GM23248 (cell line): ENCODE data around the gene RNF135. TPM values are rescaled to one million over a fixed set of nuclear protein-coding genes. Genes with fewer than 3 reads are reported as not detected.
"Not testable (repeated sequence)": the region's sequence is repeated elsewhere in the genome, so short reads cannot be mapped to it uniquely, and the experiment has no call there.

Source experiments
- DNase-seq: peaks from one replicate; pipeline ENCODE4 v3.0.0-alpha.2; 2015
- H2AFZ ChIP-seq: fragments of 200-600 bp; sonication (generic); 2 replicates; pipeline ENCODE4 v1.6.1; 2016; ENCODE audit warnings: antibody characterized with exemption
- H3F3A ChIP-seq: fragments of 200-600 bp; sonication (generic); 2 replicates; pipeline ENCODE4 v1.6.1; 2016; ENCODE audit warnings: mild to moderate bottlenecking, antibody characterized with exemption, mixed run types; ENCODE audit not compliant: insufficient read depth
- H3K27ac ChIP-seq: fragments of 200-600 bp; sonication (generic); 2 replicates; pipeline ENCODE4 v1.5.1; 2016; ENCODE audit warnings: mild to moderate bottlenecking
- H3K27me3 ChIP-seq: fragments of 200-600 bp; sonication (generic); replicated peaks from 2 replicates; pipeline ENCODE4 v1.6.1; 2016; ENCODE audit warnings: mild to moderate bottlenecking; ENCODE audit not compliant: insufficient read depth
- H3K36me3 ChIP-seq: fragments of 200-600 bp; sonication (generic); 2 replicates; pipeline ENCODE4 v1.6.1; 2016; ENCODE audit warnings: low read depth, mild to moderate bottlenecking
- H3K4me1 ChIP-seq: fragments of 200-600 bp; sonication (generic); 2 replicates; pipeline ENCODE4 v1.6.1; 2016; ENCODE audit warnings: mild to moderate bottlenecking; ENCODE audit not compliant: insufficient read depth
- H3K4me2 ChIP-seq: fragments of 200-600 bp; sonication (generic); one replicate; pipeline ENCODE4 v1.6.1; 2016; ENCODE audit warnings: mild to moderate bottlenecking; ENCODE audit not compliant: unreplicated experiment
- H3K4me3 ChIP-seq: fragments of 200-600 bp; sonication (generic); 2 replicates; pipeline ENCODE4 v1.5.1; 2016; ENCODE audit warnings: mild to moderate bottlenecking
- H3K79me2 ChIP-seq: fragments of 200-600 bp; sonication (generic); 2 replicates; pipeline ENCODE4 v1.6.1; 2016; ENCODE audit warnings: mild to moderate bottlenecking; ENCODE audit not compliant: insufficient read depth
- H3K9ac ChIP-seq: fragments of 200-600 bp; sonication (generic); 2 replicates; pipeline ENCODE4 v1.6.1; 2016; ENCODE audit warnings: mild to moderate bottlenecking
- H3K9me2 ChIP-seq: fragments of 200-600 bp; sonication (generic); 2 replicates; pipeline ENCODE4 v1.6.1; 2016; ENCODE audit warnings: mixed run types, mild to moderate bottlenecking, moderate library complexity; ENCODE audit not compliant: insufficient read depth
- H3K9me3 ChIP-seq: fragments of 200-600 bp; sonication (generic); one replicate; pipeline ENCODE4 v1.6.1; 2017; ENCODE audit warnings: low read depth
- H4K20me1 ChIP-seq: fragments of 200-600 bp; sonication (generic); 2 replicates; pipeline ENCODE4 v1.6.0; 2016; ENCODE audit not compliant: insufficient read depth
- EZH2 ChIP-seq: fragments of 200-600 bp; sonication (generic); IDR thresholded peaks from 2 replicates; pipeline ENCODE4 v1.6.1; 2018; ENCODE audit warnings: antibody characterized with exemption, mild to moderate bottlenecking; ENCODE audit not compliant: insufficient read depth, poor library complexity, severe bottlenecking
- EZH2phosphoT487 ChIP-seq: fragments of 200-600 bp; sonication (generic); IDR thresholded peaks from 2 replicates; pipeline ENCODE4 v1.6.1; 2018; ENCODE audit warnings: antibody characterized with exemption, moderate library complexity, mild to moderate bottlenecking, low read depth; ENCODE audit not compliant: insufficient read depth
- WGBS, 2 experiments: methylation state at CpG; one replicate each; pipeline ENCODE4 v1.1.6; 2015 to 2017; ENCODE audit warnings: low lambda C conversion rate in 2 of 2, low coverage in 1 of 2; ENCODE audit errors: missing lambda C conversion rate in 2 of 2; 5-methylcytosine and 5-hydroxymethylcytosine counted together
- in situ Hi-C: fragments of 300-500 bp; cut with MboI; formaldehyde crosslinking; loops from 2 replicates; pipeline ENCODE4 v1.15.0; 2020
- polyA plus RNA-seq: library from polyadenylated mRNA; unstranded; fragments of >200 nt; fragmentation: Nextera tagmentation; extraction: Ambion mirVana; gene quantifications from 2 replicates; pipeline ENCODE4 v1.2.1, GENCODE V29; 2016
- total RNA-seq: library from RNA; depleted of rRNA; stranded (reverse); fragments of >200 nt; shearing (Covaris generic); gene quantifications from 2 replicates; pipeline ENCODE4 v1.2.3, GENCODE V29; 2014

The RNF135 gene
- total and polyA plus RNA-seq, 2 experiments from 2014 or later: 20.5 to 21.2 TPM

DNA sequence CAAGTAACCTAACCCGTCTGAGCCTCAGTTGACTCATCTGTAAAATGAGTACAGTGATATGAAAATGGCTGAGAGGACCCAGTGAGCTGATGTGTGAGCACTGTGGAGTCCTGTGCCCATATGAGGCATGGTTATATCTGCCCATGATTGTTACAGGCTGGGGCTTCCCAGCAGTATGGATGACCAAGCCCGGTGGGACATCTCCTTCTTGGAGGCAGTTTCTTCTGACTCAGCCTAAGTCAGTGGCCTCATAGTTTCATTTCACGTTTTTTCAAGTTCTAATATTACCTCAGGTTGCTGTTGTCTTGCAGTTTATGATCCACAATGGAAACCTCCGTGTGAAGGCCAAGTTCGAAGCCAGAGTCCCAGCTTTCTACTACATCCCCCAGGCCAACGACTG, 44.3 kb upstream of the RNF135 start:
- Histone ChIP-seq H3K9ac (no peak overlapping the region), H3K4me3 (no peak overlapping the region), H3K27me3 (peaks cover 19% of the 10 kb centered on the region), H2AFZ (no peak overlapping the region), H3K9me3 (no peaks in the 10 kb centered on the region), H4K20me1 (no peaks in the 10 kb centered on the region), H3K9me2 (no peaks in the 10 kb centered on the region), H3F3A (no peaks in the 10 kb centered on the region), H3K4me2 (no peak overlapping the region), H3K79me2 (no peaks in the 10 kb centered on the region), H3K36me3 (no peaks in the 10 kb centered on the region), H3K27ac (no peak overlapping the region), H3K4me1 (no peaks in the 10 kb centered on the region)
- WGBS, 2 experiments: 76 to 79% methylated on average over 6 of the region's 6 CpGs
- no peak for TF ChIP-seq EZH2phosphoT487
- no peak for TF ChIP-seq EZH2
- in situ Hi-C loops: no loop called here
- DNase-seq: peak; percentile 19

DNA sequence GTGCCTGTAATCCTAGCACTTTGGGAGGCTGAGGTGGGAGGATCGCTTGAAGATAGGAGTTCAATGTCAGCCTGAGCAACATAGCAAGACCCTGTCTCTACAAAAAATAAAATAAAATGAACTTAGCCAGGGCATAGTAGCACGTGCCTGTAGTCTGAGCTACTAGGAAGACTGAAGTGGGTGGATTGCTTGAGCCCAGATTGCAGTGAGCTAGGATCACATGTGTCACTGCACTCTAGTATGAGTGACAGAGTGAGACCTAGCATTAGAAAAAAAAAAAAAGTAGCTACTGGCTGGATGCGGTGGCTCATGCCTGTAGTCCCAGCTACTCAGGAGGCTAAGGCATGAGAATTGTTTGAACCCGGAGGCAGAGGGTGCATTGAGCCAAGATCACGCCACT, 43.1 kb upstream of the RNF135 start:
- Histone ChIP-seq H3K4me3 (no peak overlapping the region), H3K9me2 (no peaks in the 10 kb centered on the region), H3K27me3 (peaks cover 12% of the 10 kb centered on the region; the same call in 1 of the 2 replicates), H4K20me1 (no peaks in the 10 kb centered on the region), H3K4me2 (no peak overlapping the region), H3K27ac (no peak overlapping the region), H3F3A (no peaks in the 10 kb centered on the region), H3K9me3 (no peaks in the 10 kb centered on the region), H3K36me3 (no peaks in the 10 kb centered on the region), H3K79me2 (no peaks in the 10 kb centered on the region), H3K9ac (no peak overlapping the region), H2AFZ (no peak overlapping the region), H3K4me1 (no peaks in the 10 kb centered on the region)
- TF ChIP-seq EZH2: no peak
- TF ChIP-seq EZH2phosphoT487: no peak
- in situ Hi-C loops: no loop called here
- no peak for DNase-seq
- WGBS, 2 experiments: 71 to 77% methylated on average over 5 of the region's 5 CpGs

DNA sequence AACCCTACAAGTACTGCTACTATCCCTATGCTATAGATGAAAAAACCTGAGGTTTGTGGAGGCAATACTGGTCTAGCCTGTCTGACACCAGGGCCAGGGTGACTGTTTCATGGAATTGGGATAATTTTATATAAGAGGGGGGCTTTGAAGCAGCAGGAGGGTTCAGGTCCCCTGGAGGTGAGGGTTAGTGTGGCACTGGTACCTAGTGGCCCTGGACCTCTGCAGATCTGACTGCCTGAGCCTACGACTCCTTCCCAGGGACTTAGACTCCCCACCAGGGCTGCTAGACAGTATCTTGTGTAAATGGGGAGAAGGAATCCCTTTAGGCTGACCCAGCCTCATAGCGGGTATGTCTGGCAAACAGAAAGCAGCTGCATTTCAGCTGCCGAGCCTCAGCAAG, 42.3 kb upstream of the RNF135 start:
- DNase-seq: no peak
- no peaks in the 10 kb centered on the region for H3K4me1 ChIP-seq
- TF ChIP-seq EZH2phosphoT487 (no peak), EZH2 (no peak)
- H3K27ac ChIP-seq: no peak overlapping the region
- H3K9me3 ChIP-seq: no peaks in the 10 kb centered on the region
- WGBS, 2 experiments: 86% methylated on average over 3 of the region's 3 CpGs
- no peak overlapping the region for H2AFZ ChIP-seq
- H3F3A ChIP-seq: no peaks in the 10 kb centered on the region
- in situ Hi-C loops: no loop called here
- no peaks in the 10 kb centered on the region for H3K9me2 ChIP-seq
- H3K27me3 ChIP-seq: peaks cover 4% of the 10 kb centered on the region; the same call in 1 of the 2 replicates
- no peak overlapping the region for H3K4me2 ChIP-seq
- no peaks in the 10 kb centered on the region for H4K20me1 ChIP-seq
- H3K4me3 ChIP-seq: no peak overlapping the region
- no peaks in the 10 kb centered on the region for H3K36me3 ChIP-seq
- H3K9ac ChIP-seq: no peak overlapping the region
- H3K79me2 ChIP-seq: no peaks in the 10 kb centered on the region

DNA sequence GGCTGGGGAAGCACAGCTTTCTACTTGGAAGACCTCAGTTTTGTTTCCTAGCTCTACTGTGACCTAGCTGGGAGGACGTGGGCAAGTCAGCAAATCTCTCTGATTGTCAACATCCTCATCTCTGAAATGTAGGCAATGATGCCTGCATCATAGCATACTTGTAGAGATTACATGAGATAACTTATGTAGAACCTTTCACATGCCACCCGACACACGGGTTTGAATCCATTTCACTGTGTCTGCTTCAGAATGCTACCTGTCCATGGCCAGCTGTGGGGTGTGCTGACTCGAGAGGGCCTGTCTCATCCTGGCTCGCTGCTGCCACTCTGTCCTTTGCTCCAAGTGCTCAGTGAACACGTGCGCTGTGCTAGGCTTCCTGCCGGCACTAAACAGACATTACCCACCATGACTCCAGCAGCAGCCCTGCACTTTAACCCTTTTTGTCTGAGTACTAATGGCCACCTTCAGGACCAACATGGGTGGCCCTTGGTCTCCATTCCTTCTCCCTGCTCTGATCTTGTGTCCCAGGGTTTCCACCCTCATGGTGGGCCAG, 41.7 kb upstream of the RNF135 start:
- Histone ChIP-seq H3K9ac (no peak overlapping the region), H3K4me2 (no peak overlapping the region), H3K27ac (no peak overlapping the region), H3K36me3 (no peaks in the 10 kb centered on the region), H3K79me2 (no peaks in the 10 kb centered on the region), H3K9me2 (no peaks in the 10 kb centered on the region), H3K4me3 (no peak overlapping the region), H3K9me3 (no peaks in the 10 kb centered on the region), H3K27me3 (peaks cover 3% of the 10 kb centered on the region; the same call in 1 of the 2 replicates), H4K20me1 (no peaks in the 10 kb centered on the region), H3K4me1 (no peaks in the 10 kb centered on the region), H3F3A (no peaks in the 10 kb centered on the region), H2AFZ (no peak overlapping the region)
- TF ChIP-seq EZH2: no peak
- TF ChIP-seq EZH2phosphoT487: no peak
- in situ Hi-C loops: no loop called here
- 38 to 40% methylated on average over 8 of the region's 8 CpGs for WGBS, 2 experiments
- DNase-seq: no peak

DNA sequence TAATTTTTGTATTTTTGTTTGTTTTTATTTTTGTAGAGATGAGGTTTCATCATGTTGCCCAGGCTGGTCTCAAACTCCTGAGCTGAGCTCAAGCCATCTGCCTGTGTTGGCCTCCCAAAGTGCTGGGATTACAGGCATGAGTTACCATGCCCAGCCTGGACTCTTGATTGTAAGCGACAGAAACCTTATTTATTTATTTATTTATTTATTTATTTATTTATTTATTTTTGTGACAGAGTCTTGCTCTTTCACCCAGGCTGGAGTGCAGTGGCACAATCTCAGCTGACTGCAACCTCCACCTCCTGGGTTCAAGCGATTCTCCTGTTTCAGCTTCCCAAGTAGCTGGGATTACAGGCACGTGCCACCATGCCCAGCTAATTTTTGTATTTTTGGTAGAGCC, 41.0 kb upstream of the RNF135 start:
- 76 to 80% methylated on average over 3 of the region's 3 CpGs for WGBS, 2 experiments
- DNase-seq, H3K4me1 ChIP-seq, H3K36me3 ChIP-seq, H3K9ac ChIP-seq, H3K4me3 ChIP-seq, H3K27me3 ChIP-seq, H3K9me3 ChIP-seq, H3F3A ChIP-seq, H3K9me2 ChIP-seq, H3K27ac ChIP-seq, H2AFZ ChIP-seq, H3K4me2 ChIP-seq, in situ Hi-C loops, H3K79me2 ChIP-seq, H4K20me1 ChIP-seq: not testable (repeated sequence)
